ENCODE measurements around the gene NT5DC1. TPM values are rescaled to one million over a fixed set of nuclear protein-coding genes. Genes with fewer than 3 reads are reported as not detected.

Gene NT5DC1
- total RNA-seq, 2 experiments from 2014 or later, result 39.4 to 42.4 TPM

DNA sequence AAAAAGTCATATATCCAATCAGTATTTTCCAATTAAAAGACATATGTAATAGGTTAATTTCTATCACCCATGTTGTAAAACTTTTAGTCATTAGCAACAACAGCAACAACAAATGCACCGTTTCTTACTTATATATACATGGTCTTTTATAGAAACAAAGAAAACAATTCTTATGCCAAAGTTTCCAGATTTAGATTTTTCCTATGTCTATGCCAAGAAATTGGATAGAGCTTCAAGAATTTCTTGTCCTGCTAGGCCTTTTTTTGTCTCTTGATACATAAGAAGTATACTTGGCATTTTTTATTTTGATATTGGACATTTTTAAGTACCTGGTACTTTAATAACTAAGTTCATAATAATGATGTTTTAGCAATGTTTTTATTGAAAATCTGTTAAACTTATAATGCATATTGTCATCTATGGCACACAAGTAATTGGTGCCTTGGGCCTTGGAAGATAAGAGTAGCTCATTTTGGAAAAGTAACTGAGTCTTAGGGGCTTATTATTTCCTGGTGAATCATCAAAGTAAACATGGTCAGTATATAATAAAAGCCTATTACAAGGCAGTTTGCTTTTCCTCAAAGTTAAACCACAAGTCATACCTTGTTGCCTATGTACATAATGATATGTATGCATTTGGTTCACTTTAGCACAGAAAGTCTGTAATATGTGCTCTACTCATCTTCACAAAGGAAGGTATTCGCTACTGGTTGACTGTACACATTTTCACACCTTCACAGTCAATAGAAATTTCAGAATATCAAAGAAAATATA, 29.9 kb upstream of the NT5DC1 start:
- no peaks in the 10 kb centered on the region for H3K36me3 Mint-ChIP-seq (ENCODE audit: low read depth)
- peaks cover 3% of the 10 kb centered on the region for H3K4me1 Mint-ChIP-seq
- DNase-seq (no peak), ATAC-seq (no peak)
- ChIA-PET CTCF (interaction anchor here (1.7 kb wide), 1 partner anchor 60 kb away, joined by 5 read pairs; no protein-coding TSS in a partner anchor), POLR2A (no interaction called here)
- peaks cover 13% of the 10 kb centered on the region for H3K27me3 Mint-ChIP-seq
- no peak overlapping the region for H3K27ac Mint-ChIP-seq
- intact Hi-C loops (cut with DNase I, micrococcal nuclease), result no loop called here
- H3K9me3 Mint-ChIP-seq (ENCODE audit: low read depth), result no peaks in the 10 kb centered on the region
- H3K4me3 Mint-ChIP-seq, result no peak overlapping the region

DNA sequence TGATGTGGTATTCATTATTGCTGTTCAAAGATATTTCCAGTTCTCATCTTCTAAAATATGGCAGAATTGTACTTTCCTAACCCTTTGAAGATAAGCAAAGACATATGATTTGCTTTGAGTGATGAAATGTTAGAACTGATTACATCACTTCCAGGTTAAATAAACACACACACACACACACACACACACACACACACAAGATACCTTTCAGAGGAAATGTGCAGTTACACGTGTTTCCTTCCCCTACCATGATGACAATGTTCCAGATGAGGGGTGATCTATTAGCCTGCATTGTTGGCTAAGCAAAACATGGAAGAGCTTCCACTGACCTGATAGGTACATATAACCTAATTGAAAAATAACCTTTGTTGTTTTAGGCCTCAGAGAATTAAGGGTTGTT, 28.3 kb upstream of the NT5DC1 start:
- CTCF ChIA-PET, result no interaction called here
- Mint-ChIP-seq H3K27ac (peak overlapping the region; percentile 58), H3K9me3 (ENCODE audit: low read depth) (no peaks in the 10 kb centered on the region), H3K36me3 (ENCODE audit: low read depth) (no peaks in the 10 kb centered on the region), H3K4me1 (peaks cover 3% of the 10 kb centered on the region), H3K4me3 (no peak overlapping the region), H3K27me3 (peaks cover 9% of the 10 kb centered on the region)
- intact Hi-C loops (cut with DNase I, micrococcal nuclease), result no loop called here
- DNase-seq, result no peak
- POLR2A ChIA-PET, result no interaction called here
- peak; percentile 36 for ATAC-seq

DNA sequence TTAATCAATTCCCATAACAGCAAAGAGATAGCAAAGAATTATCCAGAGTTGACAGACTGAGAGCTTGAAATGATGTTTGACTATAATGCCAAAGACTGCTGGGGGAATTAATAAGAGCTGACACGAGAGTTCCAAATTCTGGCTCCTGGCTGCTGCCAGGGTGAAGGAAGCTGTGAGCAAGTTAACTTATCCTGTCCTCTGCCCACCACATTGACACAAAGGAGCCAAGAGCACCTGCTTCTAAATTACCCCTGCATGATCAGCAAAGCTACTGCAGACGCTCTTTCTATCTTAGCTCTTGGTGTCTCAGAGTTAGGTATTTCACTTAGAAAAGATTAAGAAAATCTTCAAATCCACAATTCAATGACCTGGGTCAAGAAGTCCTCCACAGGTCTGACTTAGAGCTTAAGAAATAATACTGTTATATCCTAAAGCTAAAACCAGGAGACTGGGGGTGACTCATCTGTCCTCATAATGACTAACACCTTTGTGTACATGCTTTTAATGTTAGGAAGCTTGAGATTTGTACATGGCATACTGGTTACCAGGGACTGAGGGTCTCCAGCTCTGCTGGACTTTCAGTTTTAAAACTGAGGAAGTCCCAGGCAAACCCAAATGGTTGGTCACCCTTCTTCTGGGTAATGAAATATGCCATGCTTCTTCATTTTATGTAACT, 26.8 kb upstream of the NT5DC1 start:
- peaks cover 3% of the 10 kb centered on the region for H3K4me1 Mint-ChIP-seq
- POLR2A ChIA-PET, result no interaction called here
- H3K27me3 Mint-ChIP-seq, result peaks cover 12% of the 10 kb centered on the region
- intact Hi-C loops (cut with DNase I, micrococcal nuclease), result no loop called here
- no peak overlapping the region for H3K4me3 Mint-ChIP-seq
- CTCF ChIA-PET, result interaction anchor here (0.8 to 1.5 kb wide), 2 partner anchors 11 to 12 kb away, joined by 3 to 6 read pairs; no protein-coding TSS in a partner anchor
- ATAC-seq (no peak), DNase-seq (no peak)
- no peaks in the 10 kb centered on the region for H3K36me3 Mint-ChIP-seq (ENCODE audit: low read depth)
- no peak overlapping the region for H3K27ac Mint-ChIP-seq
- no peaks in the 10 kb centered on the region for H3K9me3 Mint-ChIP-seq (ENCODE audit: low read depth)

GRCh38 chr6:116074732-116075390, 25.8 kb upstream of the NT5DC1 start:
- Mint-ChIP-seq H3K27me3 (peaks cover 16% of the 10 kb centered on the region), H3K9me3 (ENCODE audit: low read depth) (no peaks in the 10 kb centered on the region), H3K27ac (no peak overlapping the region), H3K4me3 (no peak overlapping the region), H3K36me3 (ENCODE audit: low read depth) (no peaks in the 10 kb centered on the region), H3K4me1 (peaks cover 3% of the 10 kb centered on the region)
- ChIA-PET POLR2A (no interaction called here), CTCF (interaction anchor here (1.5 kb wide), 1 partner anchor 11 kb away, joined by 6 read pairs; no protein-coding TSS in a partner anchor)
- no peak for ATAC-seq
- DNase-seq, result no peak
- intact Hi-C loops (cut with DNase I, micrococcal nuclease), result no loop called here

DNA sequence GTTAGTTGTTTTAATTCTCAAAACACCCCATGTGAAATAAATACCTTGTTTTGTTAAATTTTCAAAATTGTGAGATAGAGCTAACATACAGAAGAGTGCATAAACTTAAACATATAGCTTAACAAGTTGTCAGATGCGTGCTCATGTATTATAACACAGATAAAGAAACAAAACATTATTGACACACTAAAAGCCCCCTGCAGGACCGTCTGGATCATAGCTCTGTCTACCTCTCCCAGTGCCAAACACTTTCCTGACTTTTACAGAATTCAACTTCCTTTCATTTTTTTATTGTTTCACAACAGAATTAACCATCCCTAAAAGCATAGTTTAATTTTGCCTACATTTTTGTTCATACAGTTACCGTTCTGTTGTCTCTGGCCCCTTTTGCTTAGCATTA, 22.1 kb upstream of the NT5DC1 start:
- intact Hi-C loops (cut with DNase I, micrococcal nuclease), result no loop called here
- no peak overlapping the region for H3K4me3 Mint-ChIP-seq
- ChIA-PET POLR2A (no interaction called here), CTCF (interaction anchor here (0.8 kb wide), 1 partner anchor 25 kb away, joined by 4 read pairs; no protein-coding TSS in a partner anchor)
- no peak overlapping the region for H3K27ac Mint-ChIP-seq
- H3K36me3 Mint-ChIP-seq (ENCODE audit: low read depth), result no peaks in the 10 kb centered on the region
- H3K27me3 Mint-ChIP-seq, result peaks cover 23% of the 10 kb centered on the region
- ATAC-seq, result no peak
- DNase-seq, result no peak
- no peaks in the 10 kb centered on the region for H3K4me1 Mint-ChIP-seq
- no peaks in the 10 kb centered on the region for H3K9me3 Mint-ChIP-seq (ENCODE audit: low read depth)

GRCh38 chr6:116078945-116079344, 21.7 kb upstream of the NT5DC1 start:
- ATAC-seq (no peak), DNase-seq (no peak)
- ChIA-PET POLR2A (no interaction called here), CTCF (interaction anchor here (0.8 kb wide), 1 partner anchor 25 kb away, joined by 4 read pairs; no protein-coding TSS in a partner anchor)
- Mint-ChIP-seq H3K36me3 (ENCODE audit: low read depth) (no peaks in the 10 kb centered on the region), H3K27me3 (peaks cover 23% of the 10 kb centered on the region), H3K27ac (no peak overlapping the region), H3K4me3 (no peak overlapping the region), H3K4me1 (no peaks in the 10 kb centered on the region), H3K9me3 (ENCODE audit: low read depth) (no peaks in the 10 kb centered on the region)
- intact Hi-C loops (cut with DNase I, micrococcal nuclease), result no loop called here

DNA sequence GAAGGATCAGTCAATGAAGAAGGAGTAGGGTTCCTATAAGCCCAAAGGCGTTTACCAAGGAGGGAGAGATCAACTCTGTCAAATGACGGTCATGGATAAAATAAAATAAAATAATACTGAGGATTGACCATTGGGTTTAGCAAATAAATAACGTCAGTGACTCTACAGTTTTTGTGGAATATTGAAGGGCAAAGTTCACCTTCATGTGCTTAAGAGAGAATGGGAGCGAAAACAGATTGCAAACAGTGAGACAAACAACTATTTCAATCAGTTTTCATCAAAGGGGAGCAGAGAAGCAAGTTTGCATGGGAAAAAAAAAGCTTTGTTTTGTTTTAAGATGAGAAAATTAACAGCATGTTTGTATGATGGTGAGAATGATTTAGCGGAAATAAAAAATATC, 17.6 kb upstream of the NT5DC1 start:
- DNase-seq (no peak), ATAC-seq (no peak)
- H3K4me1 Mint-ChIP-seq, result no peaks in the 10 kb centered on the region
- H3K4me3 Mint-ChIP-seq, result no peak overlapping the region
- ChIA-PET POLR2A (no interaction called here), CTCF (no interaction called here)
- intact Hi-C loops (cut with DNase I, micrococcal nuclease), result no loop called here
- peaks cover 22% of the 10 kb centered on the region for H3K27me3 Mint-ChIP-seq
- no peaks in the 10 kb centered on the region for H3K9me3 Mint-ChIP-seq (ENCODE audit: low read depth)
- no peak overlapping the region for H3K27ac Mint-ChIP-seq
- H3K36me3 Mint-ChIP-seq (ENCODE audit: low read depth), result no peaks in the 10 kb centered on the region

- Mint-ChIP-seq H3K27ac (no peak overlapping the region), H3K4me3 (no peak overlapping the region), H3K4me1 (no peaks in the 10 kb centered on the region), H3K36me3 (ENCODE audit: low read depth) (no peaks in the 10 kb centered on the region), H3K9me3 (ENCODE audit: low read depth) (no peaks in the 10 kb centered on the region), H3K27me3 (peaks cover 16% of the 10 kb centered on the region)
- ChIA-PET CTCF (interaction anchor here (0.7 kb wide), 1 partner anchor 1143 kb away, joined by 3 read pairs; no protein-coding TSS in a partner anchor), POLR2A (no interaction called here)
- ATAC-seq (no peak), DNase-seq (no peak)
- intact Hi-C loops (cut with DNase I, micrococcal nuclease), result no loop called here
These were observed 16.4 kb upstream of the NT5DC1 start for GRCh38 chr6:116084284-116084683.

- Mint-ChIP-seq H3K27me3 (peaks cover 11% of the 10 kb centered on the region), H3K4me1 (no peaks in the 10 kb centered on the region), H3K9me3 (ENCODE audit: low read depth) (no peaks in the 10 kb centered on the region), H3K4me3 (no peak overlapping the region), H3K27ac (no peak overlapping the region), H3K36me3 (ENCODE audit: low read depth) (no peaks in the 10 kb centered on the region)
- ATAC-seq (no peak), DNase-seq (no peak)
- intact Hi-C loops (cut with DNase I, micrococcal nuclease), result no loop called here
- ChIA-PET POLR2A (no interaction called here), CTCF (interaction anchor here (0.6 to 2.1 kb wide), 2 partner anchors 8 to 703 kb away, joined by 3 to 7 read pairs; no protein-coding TSS in a partner anchor)
These were observed 13.1 kb upstream of the NT5DC1 start for GRCh38 chr6:116087437-116088027.

DNA sequence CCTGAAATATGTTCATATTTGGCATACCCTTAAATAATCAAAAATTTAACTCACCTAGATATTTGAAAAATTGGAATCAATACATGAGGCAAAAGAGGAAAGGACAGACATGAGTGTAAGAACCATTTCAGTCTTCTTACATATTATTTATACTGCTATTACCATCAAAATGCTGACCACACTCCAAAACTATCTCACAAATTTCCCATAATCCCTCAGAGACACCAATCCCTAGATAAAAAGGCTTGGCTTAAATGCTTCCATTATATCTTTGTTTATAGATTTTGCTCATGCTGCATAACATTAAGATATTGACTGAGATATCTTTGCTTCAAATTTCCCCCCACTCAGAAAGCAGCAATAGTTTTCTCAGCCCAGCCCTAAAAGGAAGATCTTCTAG, 11.7 kb upstream of the NT5DC1 start:
- no peak overlapping the region for H3K27ac Mint-ChIP-seq
- intact Hi-C loops (cut with DNase I, micrococcal nuclease), result no loop called here
- H3K4me3 Mint-ChIP-seq, result no peak overlapping the region
- DNase-seq (no peak), ATAC-seq (no peak)
- peaks cover 4% of the 10 kb centered on the region for H3K27me3 Mint-ChIP-seq
- CTCF ChIA-PET, result no interaction called here
- H3K36me3 Mint-ChIP-seq (ENCODE audit: low read depth), result no peaks in the 10 kb centered on the region
- no peaks in the 10 kb centered on the region for H3K4me1 Mint-ChIP-seq
- POLR2A ChIA-PET, result no interaction called here
- no peaks in the 10 kb centered on the region for H3K9me3 Mint-ChIP-seq (ENCODE audit: low read depth)

GRCh38 chr6:116090251-116090650, 10.4 kb upstream of the NT5DC1 start:
- H3K9me3 Mint-ChIP-seq (ENCODE audit: low read depth), result no peaks in the 10 kb centered on the region
- intact Hi-C loops (cut with DNase I, micrococcal nuclease), result loop anchor here in 1 of 2 experiments (10.0 kb wide), 1 partner anchor 195 kb away; no protein-coding TSS in a partner anchor
- H3K36me3 Mint-ChIP-seq (ENCODE audit: low read depth), result no peaks in the 10 kb centered on the region
- DNase-seq, result no peak
- no peaks in the 10 kb centered on the region for H3K4me1 Mint-ChIP-seq
- ChIA-PET POLR2A (no interaction called here), CTCF (no interaction called here)
- no peak for ATAC-seq
- peaks cover 2% of the 10 kb centered on the region for H3K27me3 Mint-ChIP-seq
- no peak overlapping the region for H3K4me3 Mint-ChIP-seq
- H3K27ac Mint-ChIP-seq, result no peak overlapping the region

All from activated CD4-positive, alpha-beta T cell treated with anti-CD3 and anti-CD28 coated beads for 36 hours (primary cell).